Left ventricle myocardium superior (tissue), 1 donor: ENCODE data around the gene RNF135. TPM values are rescaled to one million over a fixed set of nuclear protein-coding genes. Genes with fewer than 3 reads are reported as not detected.
"Not testable (repeated sequence)": the region's sequence is repeated elsewhere in the genome, so short reads cannot be mapped to it uniquely, and the experiment has no call there.

ENCODE experiments used
- ATAC-seq: fragments of 200-7000 bp; cut with Tn5 transposase; one replicate; pipeline ENCODE4 v1.9.1; 2020; ENCODE audit warnings: mild to moderate bottlenecking, moderate library complexity
- DNase-seq: peaks from one replicate; pipeline ENCODE4 v3.0.0-alpha.2; 2020
- intact Hi-C: fragments of 100-400 bp; cut with micrococcal nuclease; formaldehyde crosslinking; loops from one replicate; pipeline ENCODE4 v1.11.0; 2022
- total RNA-seq: library from RNA; stranded (reverse); fragmentation: NEBNext Ultra II Directional; extraction: Animal tissue kit (Norgen Biotek cat#: 25700); gene quantifications from one replicate; pipeline ENCODE4 v1.2.1, GENCODE V29; 2021
- donor health status: DM: no; HTN: yes; CAD: no; lungs with severe emphysema.

The RNF135 gene
- total RNA-seq, 1 donor from 2014 or later, result 4.1 TPM

DNA sequence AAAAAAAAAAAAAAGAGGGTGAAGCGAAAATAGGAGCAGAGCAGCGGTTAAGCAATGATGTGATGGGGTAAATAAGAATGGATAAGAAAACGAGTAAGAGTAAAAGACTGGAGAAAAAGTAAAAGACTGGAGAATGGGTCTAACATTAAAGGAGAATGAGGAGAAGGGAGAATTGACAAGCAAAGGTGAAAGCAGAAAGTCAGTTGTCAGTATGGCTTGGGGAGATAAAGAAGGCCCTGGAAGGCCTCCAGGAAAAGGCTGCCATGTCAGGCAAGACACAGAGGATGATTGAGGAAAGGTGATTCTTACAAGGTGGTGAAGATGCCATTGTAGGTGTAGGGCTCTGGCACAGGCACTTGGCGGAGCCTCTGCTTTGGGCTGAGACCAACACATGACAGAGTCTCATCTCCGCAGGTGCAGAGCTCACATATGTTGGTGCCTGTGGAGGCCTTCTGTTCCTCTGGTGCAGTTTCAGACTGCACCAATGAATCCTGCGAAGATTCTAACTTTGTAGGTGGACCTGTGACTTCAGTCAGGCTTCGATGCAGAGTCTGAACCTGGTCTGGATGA lies 76.1 kb downstream of the RNF135 start:
- intact Hi-C loops, DNase-seq, ATAC-seq: not testable (repeated sequence)

DNA sequence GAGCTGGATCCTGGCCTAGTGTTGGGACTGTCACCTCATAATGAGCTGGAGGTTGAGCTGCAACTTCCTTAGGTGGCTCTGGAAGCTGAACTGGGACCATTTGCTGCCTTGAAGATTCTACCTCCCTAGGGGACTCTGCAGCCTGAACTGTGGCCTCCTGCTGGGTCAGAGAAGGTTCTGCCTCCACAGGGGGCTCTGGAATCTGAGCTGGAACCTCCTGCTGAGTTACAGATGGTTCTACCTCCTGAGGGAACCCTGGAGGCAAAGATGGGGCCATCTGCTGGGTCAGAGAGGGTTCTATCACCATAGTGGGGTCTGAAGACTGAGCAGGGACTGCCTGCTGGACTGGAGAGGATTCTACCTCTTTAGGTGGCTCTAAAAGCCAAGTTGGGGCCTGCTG lies 77.3 kb downstream of the RNF135 start:
- ATAC-seq, result no peak
- DNase-seq, result no peak
- intact Hi-C loops, result no loop called here

DNA sequence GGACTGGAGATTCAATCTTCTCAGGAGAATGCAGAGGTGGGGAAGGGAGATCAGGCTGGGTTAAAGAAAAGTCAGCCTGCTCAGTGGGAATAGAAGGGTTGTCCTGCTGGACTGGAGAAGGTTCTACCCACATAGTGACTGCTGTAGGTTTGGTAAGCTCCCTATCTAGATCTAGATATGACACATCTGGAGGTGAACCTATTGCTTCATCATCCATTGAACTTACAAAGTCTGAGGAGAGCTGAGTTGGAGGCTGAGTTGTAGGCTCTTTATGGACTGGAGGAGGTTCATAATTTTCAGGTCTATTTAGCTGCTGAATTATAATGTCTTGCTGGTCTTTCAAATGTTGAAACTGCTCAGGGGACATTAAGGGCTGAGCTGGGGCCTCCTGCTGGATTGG lies 77.9 kb downstream of the RNF135 start:
- intact Hi-C loops, result no loop called here
- DNase-seq, result no peak
- ATAC-seq, result no peak

Other genes with a start within 250 kb of the RNF135 start
- 6.1 TPM for gene CRLF3, start 146.3 kb upstream of the RNF135 start, total RNA-seq
- gene ATAD5, start 139.1 kb upstream of the RNF135 start, total RNA-seq, result 0.50 TPM
- 14.2 TPM for gene TEFM, start 64.8 kb upstream of the RNF135 start, total RNA-seq
- gene ADAP2, start 49.1 kb upstream of the RNF135 start, total RNA-seq, result 8.0 TPM
- 37.8 TPM for gene NF1, start 123.9 kb downstream of the RNF135 start, total RNA-seq